Measurements from ENCODE around the gene DOK5. TPM values are rescaled to one million over a fixed set of nuclear protein-coding genes. Genes with fewer than 3 reads are reported as not detected.

The DOK5 gene
- total and polyA plus RNA-seq, 2 experiments from 2014 or later, result 5.0 to 6.9 TPM

- no peaks in the 10 kb centered on the region for H3K9me2 ChIP-seq (ENCODE audit: insufficient read depth)
- no peak overlapping the region for H2AFZ ChIP-seq
- H4K20me1 ChIP-seq (replicated peaks; ENCODE audit: insufficient read depth), result no peaks in the 10 kb centered on the region
- H3K36me3 ChIP-seq (ENCODE audit: insufficient read depth), result no peaks in the 10 kb centered on the region
- Mint-ChIP-seq H3K27ac (no peak overlapping the region), H3K4me3 (no peak overlapping the region), H3K4me1 (no peaks in the 10 kb centered on the region), H3K27me3 (ENCODE audit: insufficient read depth, low read depth, poor library complexity) (peaks cover 3% of the 10 kb centered on the region), H3K9me3 (no peaks in the 10 kb centered on the region), H3K36me3 (ENCODE audit: low read depth) (no peaks in the 10 kb centered on the region)
- no peak overlapping the region for H3K4me2 ChIP-seq
- no peak overlapping the region for H3K27ac ChIP-seq (ENCODE audit: low read depth)
- no peak overlapping the region for H3K4me3 ChIP-seq
- H3K4me1 ChIP-seq (ENCODE audit: insufficient read depth), result no peaks in the 10 kb centered on the region
- DNase-seq (ENCODE audit: low spot score) (no peak), ATAC-seq (no peak)
- H3K27me3 ChIP-seq (ENCODE audit: insufficient read depth), result no peaks in the 10 kb centered on the region
- no peaks in the 10 kb centered on the region for H3F3A ChIP-seq (replicated peaks; ENCODE audit: low read depth)
- TF ChIP-seq EZH2phosphoT487 (IDR thresholded peaks at IDR 0.05; ENCODE audit: unreplicated experiment) (no peak), JUNB (IDR thresholded peaks at IDR 0.05; ENCODE audit: unreplicated experiment) (no peak), EZH2 (IDR thresholded peaks at IDR 0.05; ENCODE audit: low read depth, unreplicated experiment) (no peak), POLR2AphosphoS5 (IDR thresholded peaks at IDR 0.05; ENCODE audit: low read depth) (no peak), ZNF462 (CRISPR knock-in tag; IDR thresholded peaks at IDR 0.05) (no peak), CREB1 (CRISPR knock-in tag; IDR thresholded peaks at IDR 0.05; ENCODE audit: low read depth) (no peak), ETS1 (IDR thresholded peaks at IDR 0.05) (no peak), STAT1 (IDR thresholded peaks at IDR 0.05; ENCODE audit: unreplicated experiment) (no peak), REST (IDR thresholded peaks at IDR 0.05; ENCODE audit: unreplicated experiment) (no peak), CTCF (conservative IDR thresholded peaks at IDR 0.05; ENCODE audit: low read depth in 2 of 2) (no peak), ZNF114 (CRISPR knock-in tag; IDR thresholded peaks at IDR 0.05) (no peak), ZNF331 (CRISPR knock-in tag; IDR thresholded peaks at IDR 0.05; ENCODE audit: low read depth) (no peak), NANOG (IDR thresholded peaks at IDR 0.05; ENCODE audit: borderline replicate concordance) (no peak)
- H3K79me2 ChIP-seq (replicated peaks; ENCODE audit: insufficient read depth), result no peaks in the 10 kb centered on the region
These were observed 11.2 kb downstream of the DOK5 start for GRCh38 chr20:54486585-54486984.

Data from GM23338 (cell line).